ENCODE data around the gene SMARCD1. TPM values are rescaled to one million over a fixed set of nuclear protein-coding genes. Genes with fewer than 3 reads are reported as not detected.
"Not testable (repeated sequence)": the region's sequence is repeated elsewhere in the genome, so short reads cannot be mapped to it uniquely, and the experiment has no call there.

The SMARCD1 gene
- total RNA-seq, 2 donors from 2014 or later, result 34.2 to 52.7 TPM

GRCh38 chr12:50079771-50080170, 5.4 kb upstream of the SMARCD1 start:
- DNase-seq, result no peak
- H3K4me1 ChIP-seq, result peaks cover 9% of the 10 kb centered on the region
- no peaks in the 10 kb centered on the region for H3K9me3 ChIP-seq
- H3K27ac ChIP-seq, result no peak overlapping the region
- intact Hi-C loops (cut with DNase I), result loop anchor here (5.0 kb wide), 1 partner anchor 98 kb away; no protein-coding TSS in a partner anchor
- H3K27me3 ChIP-seq, result no peaks in the 10 kb centered on the region
- no peaks in the 10 kb centered on the region for H3K36me3 ChIP-seq (replicated peaks in 1 of 2; ENCODE audit: insufficient read depth in 1 of 2, low read depth in 2 of 2)
- no peak for TF ChIP-seq POLR2A (IDR thresholded peaks at IDR 0.05)
- TF ChIP-seq, protein P1, sequence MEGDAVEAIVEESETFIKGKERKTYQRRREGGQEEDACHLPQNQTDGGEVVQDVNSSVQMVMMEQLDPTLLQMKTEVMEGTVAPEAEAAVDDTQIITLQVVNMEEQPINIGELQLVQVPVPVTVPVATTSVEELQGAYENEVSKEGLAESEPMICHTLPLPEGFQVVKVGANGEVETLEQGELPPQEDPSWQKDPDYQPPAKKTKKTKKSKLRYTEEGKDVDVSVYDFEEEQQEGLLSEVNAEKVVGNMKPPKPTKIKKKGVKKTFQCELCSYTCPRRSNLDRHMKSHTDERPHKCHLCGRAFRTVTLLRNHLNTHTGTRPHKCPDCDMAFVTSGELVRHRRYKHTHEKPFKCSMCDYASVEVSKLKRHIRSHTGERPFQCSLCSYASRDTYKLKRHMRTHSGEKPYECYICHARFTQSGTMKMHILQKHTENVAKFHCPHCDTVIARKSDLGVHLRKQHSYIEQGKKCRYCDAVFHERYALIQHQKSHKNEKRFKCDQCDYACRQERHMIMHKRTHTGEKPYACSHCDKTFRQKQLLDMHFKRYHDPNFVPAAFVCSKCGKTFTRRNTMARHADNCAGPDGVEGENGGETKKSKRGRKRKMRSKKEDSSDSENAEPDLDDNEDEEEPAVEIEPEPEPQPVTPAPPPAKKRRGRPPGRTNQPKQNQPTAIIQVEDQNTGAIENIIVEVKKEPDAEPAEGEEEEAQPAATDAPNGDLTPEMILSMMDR (IDR thresholded peaks at IDR 0.05), result no peak
- 75 to 80% methylated on average over 5 of the region's 5 CpGs for WGBS, 2 donors
- ATAC-seq, result no peak
- no peak overlapping the region for H3K4me3 ChIP-seq

GRCh38 chr12:50081096-50081808, 3.9 kb upstream of the SMARCD1 start:
- Histone ChIP-seq H3K4me3 (no peak overlapping the region), H3K36me3 (replicated peaks in 1 of 2; ENCODE audit: insufficient read depth in 1 of 2, low read depth in 2 of 2) (no peaks in the 10 kb centered on the region), H3K27ac (no peak overlapping the region), H3K9me3 (no peaks in the 10 kb centered on the region), H3K4me1 (peaks cover 9% of the 10 kb centered on the region), H3K27me3 (no peaks in the 10 kb centered on the region)
- ATAC-seq (no peak), DNase-seq (no peak)
- TF ChIP-seq, protein P1 (IDR thresholded peaks at IDR 0.05), result no peak
- TF ChIP-seq POLR2A (IDR thresholded peaks at IDR 0.05), result no peak
- intact Hi-C loops (cut with DNase I), result no loop called here
- WGBS, 2 donors, result 44 to 64% methylated on average over 9 to 42 of the region's 46 CpGs

GRCh38 chr12:50082644-50083043, 2.5 kb upstream of the SMARCD1 start:
- H3K27ac ChIP-seq, result no peak overlapping the region
- no peaks in the 10 kb centered on the region for H3K36me3 ChIP-seq (replicated peaks in 1 of 2; ENCODE audit: insufficient read depth in 1 of 2, low read depth in 2 of 2)
- TF ChIP-seq, protein P1 (IDR thresholded peaks at IDR 0.05), result no peak
- no peak for TF ChIP-seq POLR2A (IDR thresholded peaks at IDR 0.05)
- WGBS, 2 donors, result 69 to 70% methylated on average over 7 of the region's 7 CpGs
- H3K27me3 ChIP-seq, result no peaks in the 10 kb centered on the region
- H3K4me1 ChIP-seq, result peaks cover 9% of the 10 kb centered on the region
- ATAC-seq (no peak), DNase-seq (no peak)
- intact Hi-C loops (cut with DNase I), result no loop called here
- H3K9me3 ChIP-seq, result no peaks in the 10 kb centered on the region
- H3K4me3 ChIP-seq, result no peak overlapping the region

GRCh38 chr12:50083301-50083700, 1.8 kb upstream of the SMARCD1 start:
- intact Hi-C loops (cut with DNase I), result no loop called here
- H3K9me3 ChIP-seq, result no peaks in the 10 kb centered on the region
- no peaks in the 10 kb centered on the region for H3K27me3 ChIP-seq
- ATAC-seq (no peak), DNase-seq (no peak)
- H3K4me1 ChIP-seq, result peaks cover 15% of the 10 kb centered on the region
- no peak overlapping the region for H3K27ac ChIP-seq
- 73 to 95% methylated on average over 1 of the region's 1 CpG for WGBS, 2 donors
- H3K4me3 ChIP-seq, result no peak overlapping the region
- H3K36me3 ChIP-seq (replicated peaks in 1 of 2; ENCODE audit: insufficient read depth in 1 of 2, low read depth in 2 of 2), result no peaks in the 10 kb centered on the region
- TF ChIP-seq, protein P1 (IDR thresholded peaks at IDR 0.05), result no peak
- TF ChIP-seq POLR2A (IDR thresholded peaks at IDR 0.05), result no peak

- H3K36me3 ChIP-seq (replicated peaks in 1 of 2; ENCODE audit: insufficient read depth in 1 of 2, low read depth in 2 of 2); ATAC-seq; intact Hi-C loops (cut with DNase I); DNase-seq; H3K27me3 ChIP-seq; H3K9me3 ChIP-seq: not testable (repeated sequence)
- 29 to 38% methylated on average over 6 to 7 of the region's 7 CpGs for WGBS, 2 donors
- Histone ChIP-seq H3K27ac (peak overlapping the region; percentile 86 to 96 (median 88)), H3K4me3 (peak overlapping the region; percentile 87 to 93), H3K4me1 (peaks cover 23% of the 10 kb centered on the region)
Observed at GRCh38 chr12:50084409-50084774, 750 bp upstream of the SMARCD1 start.
